Stomach smooth muscle (tissue), 2 donors: ENCODE data around the gene USP49.

Experiments used
- H3K27ac ChIP-seq: one replicate; pipeline ENCODE4 v1.7.0; 2013; ENCODE audit warnings: mild to moderate bottlenecking, low read length, inconsistent platforms
- H3K27me3 ChIP-seq, 2 donors: one replicate each; pipeline ENCODE4 v1.7.0; 2013; ENCODE audit warnings: low read length in 2 of 2; ENCODE audit not compliant: insufficient read depth in 2 of 2, control insufficient read depth in 1 of 2
- H3K36me3 ChIP-seq, 2 donors: one replicate each; pipeline ENCODE4 v1.7.0; 2013; ENCODE audit warnings: low read length in 2 of 2; ENCODE audit not compliant: control insufficient read depth in 2 of 2, insufficient read depth in 2 of 2
- H3K4me1 ChIP-seq: one replicate; pipeline ENCODE4 v1.7.0; 2013; ENCODE audit warnings: low read length; ENCODE audit not compliant: control insufficient read depth, insufficient read depth
- H3K4me3 ChIP-seq, 2 donors: one replicate each; pipeline ENCODE4 v1.7.0; 2013; ENCODE audit warnings: low read length in 2 of 2
- H3K9ac ChIP-seq, 2 donors: one replicate each; pipeline ENCODE4 v1.7.0; 2013; ENCODE audit warnings: low read length in 2 of 2, mild to moderate bottlenecking in 1 of 2
- H3K9me3 ChIP-seq, 2 donors: one replicate each; pipeline ENCODE4 v1.7.0; 2013; ENCODE audit warnings: low read length in 2 of 2; ENCODE audit not compliant: control insufficient read depth in 2 of 2
- donor health status: healthy.
- donor health status: Pancreatic carcinoma.

The USP49 gene

DNA sequence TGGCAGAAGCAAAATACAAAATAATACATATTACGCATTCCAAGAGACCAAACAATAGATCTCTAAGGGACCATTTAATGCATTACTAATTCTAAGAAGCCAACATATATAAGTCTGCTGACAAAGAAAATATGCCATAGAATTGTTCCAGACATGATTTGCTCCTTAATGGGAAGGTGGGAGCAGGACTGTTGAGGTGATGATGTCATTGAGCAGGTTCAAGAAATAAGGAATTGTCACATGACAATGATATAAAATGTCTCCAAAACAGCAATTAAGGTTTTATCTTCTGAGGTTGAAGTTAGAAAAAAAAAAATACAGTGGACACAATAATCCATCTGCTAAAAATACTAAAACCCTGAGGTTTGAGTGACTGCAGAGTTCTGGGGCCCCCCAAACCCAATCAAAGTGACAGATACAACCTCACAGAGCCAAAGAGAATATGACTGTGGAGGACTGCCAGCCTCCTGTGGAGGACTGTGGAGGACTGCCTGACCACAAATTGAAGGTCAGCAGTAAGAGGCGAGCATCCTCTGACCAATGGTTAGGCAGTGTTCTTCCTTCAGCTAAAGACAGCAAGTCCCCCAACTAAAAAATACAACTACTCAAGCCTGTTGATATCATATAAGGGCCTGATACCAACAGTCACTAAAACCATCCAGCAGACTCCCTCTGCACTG, 68.7 kb downstream of the USP49 start:
- Histone ChIP-seq H3K4me3 (no peak overlapping the region), H3K4me1 (no peaks in the 10 kb centered on the region), H3K27ac (no peak overlapping the region), H3K27me3 (no peaks in the 10 kb centered on the region), H3K9ac (no peak overlapping the region), H3K36me3 (no peaks in the 10 kb centered on the region), H3K9me3 (no peaks in the 10 kb centered on the region)

- no peaks in the 10 kb centered on the region for H3K36me3 ChIP-seq
- H3K9me3 ChIP-seq, result no peaks in the 10 kb centered on the region
- H3K9ac ChIP-seq, result no peak overlapping the region
- no peaks in the 10 kb centered on the region for H3K27me3 ChIP-seq
- no peaks in the 10 kb centered on the region for H3K4me1 ChIP-seq
- H3K27ac ChIP-seq, result no peak overlapping the region
- no peak overlapping the region for H3K4me3 ChIP-seq
Measured at GRCh38 chr6:41824571-41825569, 70.3 kb downstream of the USP49 start.

DNA sequence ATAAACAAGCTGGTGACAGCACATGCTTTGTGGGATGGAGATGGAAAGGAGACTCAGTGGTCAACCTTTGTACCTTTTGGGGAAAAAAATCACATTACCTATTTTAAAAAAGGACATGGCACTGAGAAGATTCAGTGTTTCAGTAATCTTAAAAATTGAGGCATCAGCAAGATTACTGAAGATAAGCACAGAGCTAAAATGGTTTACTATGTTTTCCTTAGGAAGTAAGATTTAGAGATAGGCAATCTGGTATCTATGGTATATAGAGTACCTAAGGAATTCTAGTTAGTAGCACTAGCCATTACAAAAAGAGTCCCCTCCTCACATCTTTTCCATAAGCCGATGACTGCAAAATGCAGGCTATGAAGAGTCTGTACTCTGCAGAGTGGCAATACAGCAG, 72.0 kb downstream of the USP49 start:
- Histone ChIP-seq H3K9me3 (no peaks in the 10 kb centered on the region), H3K4me3 (no peak overlapping the region), H3K27ac (no peak overlapping the region), H3K4me1 (no peaks in the 10 kb centered on the region), H3K9ac (no peak overlapping the region), H3K36me3 (no peaks in the 10 kb centered on the region), H3K27me3 (no peaks in the 10 kb centered on the region)

DNA sequence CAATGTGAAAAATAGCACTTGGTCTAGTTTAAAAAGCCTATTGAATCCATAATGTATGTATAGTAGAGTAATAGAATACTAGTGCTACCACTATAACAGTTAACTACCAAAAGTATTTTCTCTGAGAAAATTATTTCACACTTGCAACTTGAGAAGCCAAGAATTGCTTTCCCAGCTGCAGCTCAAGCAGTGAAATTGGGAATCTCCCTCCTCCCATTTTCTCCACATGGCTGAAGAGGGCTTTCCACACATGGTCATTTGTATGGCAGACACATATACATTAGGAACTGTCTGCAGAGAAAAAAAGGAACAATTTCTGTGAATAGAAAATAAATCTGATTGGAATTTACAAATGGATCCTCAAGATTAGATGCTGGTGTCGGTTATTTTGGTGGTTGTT, 73.2 kb downstream of the USP49 start:
- no peaks in the 10 kb centered on the region for H3K9me3 ChIP-seq
- H3K27me3 ChIP-seq, result no peaks in the 10 kb centered on the region
- H3K4me1 ChIP-seq, result no peaks in the 10 kb centered on the region
- H3K36me3 ChIP-seq, result no peaks in the 10 kb centered on the region
- no peak overlapping the region for H3K27ac ChIP-seq
- H3K9ac ChIP-seq, result no peak overlapping the region
- no peak overlapping the region for H3K4me3 ChIP-seq

DNA sequence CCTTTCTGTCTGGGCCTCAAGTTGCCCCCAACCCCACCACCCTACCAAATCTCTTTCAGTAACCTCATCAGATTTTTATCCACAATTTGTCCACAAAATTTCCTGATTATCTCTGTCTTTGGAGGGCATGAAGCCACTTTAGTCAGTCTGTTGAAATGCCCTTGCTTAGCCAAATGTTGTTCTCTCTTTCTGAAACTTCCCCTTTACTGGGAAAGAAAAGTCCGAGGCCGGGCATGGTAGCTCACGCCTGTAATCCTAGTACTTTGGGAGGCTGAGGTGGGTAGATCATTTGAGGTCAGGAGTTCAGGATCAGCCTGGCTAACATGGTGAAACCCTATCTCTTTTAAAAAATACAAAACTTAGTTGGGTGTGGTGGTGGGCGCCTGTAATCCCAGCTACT, 73.9 kb downstream of the USP49 start:
- Histone ChIP-seq H3K4me3 (no peak overlapping the region), H3K4me1 (no peaks in the 10 kb centered on the region), H3K9me3 (no peaks in the 10 kb centered on the region), H3K27me3 (no peaks in the 10 kb centered on the region), H3K9ac (no peak overlapping the region), H3K27ac (no peak overlapping the region), H3K36me3 (no peaks in the 10 kb centered on the region)

- no peaks in the 10 kb centered on the region for H3K36me3 ChIP-seq
Measured at GRCh38 chr6:41818271-41819054, 76.7 kb downstream of the USP49 start.

DNA sequence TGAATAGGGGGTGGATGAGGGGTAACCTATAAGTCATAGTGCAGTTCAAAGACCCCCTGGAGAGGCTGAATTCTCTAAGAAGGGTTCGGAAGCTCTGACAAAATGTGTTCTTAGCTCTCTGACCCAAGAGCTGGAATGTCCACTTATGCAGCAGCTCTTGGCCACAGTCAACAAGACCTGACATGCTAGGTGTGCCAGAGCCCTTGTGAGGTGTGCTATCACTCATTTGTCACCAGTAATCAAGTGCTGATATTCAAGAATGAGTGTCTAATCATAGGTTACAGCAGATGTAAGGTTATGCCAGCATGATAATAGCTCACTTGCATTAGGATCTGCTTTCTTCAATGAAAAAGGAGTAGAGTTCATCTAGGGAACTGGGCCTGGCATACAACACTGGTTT, 79.6 kb downstream of the USP49 start:
- H3K4me1 ChIP-seq, result no peaks in the 10 kb centered on the region
- no peaks in the 10 kb centered on the region for H3K27me3 ChIP-seq
- no peaks in the 10 kb centered on the region for H3K36me3 ChIP-seq
- H3K9me3 ChIP-seq, result no peaks in the 10 kb centered on the region
- H3K9ac ChIP-seq, result no peak overlapping the region
- no peak overlapping the region for H3K27ac ChIP-seq
- no peak overlapping the region for H3K4me3 ChIP-seq

More at GRCh38 chr6:41818271-41819054, 76.7 kb downstream of the USP49 start:
- Histone ChIP-seq H3K27me3 (no peaks in the 10 kb centered on the region), H3K9ac (no peak overlapping the region), H3K27ac (no peak overlapping the region), H3K4me1 (no peaks in the 10 kb centered on the region), H3K9me3 (no peaks in the 10 kb centered on the region), H3K4me3 (no peak overlapping the region)

DNA sequence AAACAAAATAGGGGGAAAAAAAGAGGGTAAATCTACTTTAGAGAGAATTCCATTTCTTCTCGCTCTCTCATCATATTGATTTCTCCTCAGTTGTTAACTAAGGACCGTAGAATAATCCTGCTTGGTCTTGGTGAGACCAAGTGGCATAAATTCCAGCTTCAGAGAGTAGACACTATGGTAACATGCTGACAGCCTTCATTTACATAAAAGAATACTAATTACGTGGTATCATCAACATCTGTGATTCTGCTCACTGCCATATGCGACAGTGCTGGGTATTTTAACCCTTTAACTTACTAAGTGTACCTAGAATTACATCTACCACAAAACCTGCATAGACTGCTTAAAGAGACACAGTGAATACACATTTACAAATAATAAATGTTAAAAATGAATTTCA, 80.5 kb downstream of the USP49 start:
- no peaks in the 10 kb centered on the region for H3K9me3 ChIP-seq
- H3K4me1 ChIP-seq, result no peaks in the 10 kb centered on the region
- no peak overlapping the region for H3K9ac ChIP-seq
- no peak overlapping the region for H3K4me3 ChIP-seq
- H3K27ac ChIP-seq, result no peak overlapping the region
- H3K27me3 ChIP-seq, result no peaks in the 10 kb centered on the region
- H3K36me3 ChIP-seq, result no peaks in the 10 kb centered on the region

GRCh38 chr6:41813956-41814355, 81.2 kb downstream of the USP49 start:
- Histone ChIP-seq H3K4me1 (no peaks in the 10 kb centered on the region), H3K27ac (no peak overlapping the region), H3K36me3 (no peaks in the 10 kb centered on the region), H3K27me3 (no peaks in the 10 kb centered on the region), H3K9ac (no peak overlapping the region), H3K9me3 (no peaks in the 10 kb centered on the region), H3K4me3 (no peak overlapping the region)

GRCh38 chr6:41813469-41813868, 81.7 kb downstream of the USP49 start:
- Histone ChIP-seq H3K27me3 (no peaks in the 10 kb centered on the region), H3K4me3 (no peak overlapping the region), H3K9ac (no peak overlapping the region), H3K36me3 (no peaks in the 10 kb centered on the region), H3K27ac (no peak overlapping the region), H3K9me3 (no peaks in the 10 kb centered on the region), H3K4me1 (no peaks in the 10 kb centered on the region)
